Posterior vena cava (tissue), 2 donors: ENCODE measurements around the gene FAM81A. TPM values are rescaled to one million over a fixed set of nuclear protein-coding genes. Genes with fewer than 3 reads are reported as not detected.

Source experiments
- DNase-seq: peaks from one replicate; pipeline ENCODE4 v3.0.0-alpha.2; 2020; ENCODE audit warnings: low spot score
- intact Hi-C, 2 donors: fragments of 100-400 bp; cut with DNase I; formaldehyde crosslinking; loops; one replicate each; pipeline versions ENCODE4 v1.14.1 to v1.14.2; 2022 to 2023
- total RNA-seq, 2 donors: library from RNA; stranded (reverse); fragmentation: NEBNext Ultra II Directional; extraction: Animal tissue kit (Norgen Biotek cat#: 25700); gene quantifications; one replicate each; pipeline ENCODE4 v1.2.1, GENCODE V29; 2021
- donor health status: DM: yes; HTN: yes; CAD: no.
- donor health status: DM: yes; HTN: yes; CAD: no.

Gene FAM81A
- total RNA-seq, 2 donors from 2014 or later: 0.90 to 1.7 TPM

- intact Hi-C loops: no loop called here
- no peak for DNase-seq
These were observed 120.9 kb downstream of the FAM81A start for GRCh38 chr15:59558851-59559250.

DNA sequence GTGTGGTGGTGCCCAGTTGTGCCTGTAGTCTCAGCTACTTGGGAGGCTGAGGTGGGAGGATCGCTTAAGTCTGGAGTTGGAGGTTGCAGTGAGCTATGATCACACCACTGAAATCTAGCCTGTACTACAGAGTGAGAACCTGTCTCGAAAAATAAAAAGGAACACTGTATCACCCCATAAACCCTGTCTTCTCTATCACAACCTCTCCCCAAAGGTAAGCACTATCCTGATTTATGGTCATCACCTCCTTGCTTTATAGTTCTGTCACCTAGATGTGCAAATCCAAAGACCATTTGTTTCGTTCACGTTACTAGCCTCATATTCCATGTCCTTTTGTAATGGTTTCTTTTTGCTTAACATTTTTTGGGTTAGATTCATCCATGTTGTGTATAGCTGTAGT lies 123.6 kb downstream of the FAM81A start:
- no peak for DNase-seq
- intact Hi-C loops: loop anchor here in 1 of 2 donors (5.0 kb wide), 1 partner anchor 1539 kb away; no protein-coding TSS in a partner anchor

DNA sequence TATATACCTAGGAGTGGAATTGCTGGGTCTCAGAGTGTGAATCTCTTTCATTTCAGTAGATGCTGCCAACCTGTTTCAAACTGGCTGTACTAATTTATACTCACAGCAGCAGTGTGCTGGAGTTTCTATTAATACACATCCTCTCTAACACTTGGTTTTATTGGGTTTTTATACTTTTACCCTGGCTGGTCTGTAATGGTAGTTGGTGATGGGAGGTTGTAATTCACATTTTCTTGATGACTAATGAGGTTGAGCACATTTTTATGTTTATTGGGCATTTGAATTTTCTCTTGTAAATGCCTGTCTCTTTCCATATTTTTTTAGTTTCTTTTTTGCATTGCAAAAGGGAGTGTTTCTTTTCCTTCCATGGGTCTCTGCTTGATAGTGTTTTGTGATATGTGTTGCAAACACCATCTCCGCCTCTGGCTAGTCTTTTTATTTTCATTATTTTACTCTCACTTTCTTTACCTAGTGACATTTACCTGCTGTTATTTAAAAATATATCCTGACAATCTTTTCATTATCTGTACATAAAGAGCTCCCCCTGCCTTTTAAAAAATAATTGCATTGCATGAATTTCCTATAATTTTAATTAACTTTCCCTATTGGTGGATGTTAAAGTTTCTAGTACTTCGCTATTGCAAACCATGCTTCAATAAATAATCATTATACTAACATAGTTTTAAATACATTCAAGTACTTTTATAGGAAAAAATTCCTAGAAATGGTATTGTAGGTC lies 124.6 kb downstream of the FAM81A start:
- intact Hi-C loops: loop anchor here in 1 of 2 donors (5.0 kb wide), 1 partner anchor 1540 kb away; no protein-coding TSS in a partner anchor
- no peak for DNase-seq

- no peak for DNase-seq
- intact Hi-C loops: no loop called here
These were observed 127.3 kb downstream of the FAM81A start for GRCh38 chr15:59565299-59565698.

- intact Hi-C loops: no loop called here
- DNase-seq: no peak
These were observed 129.3 kb downstream of the FAM81A start for GRCh38 chr15:59567324-59567723.

DNA sequence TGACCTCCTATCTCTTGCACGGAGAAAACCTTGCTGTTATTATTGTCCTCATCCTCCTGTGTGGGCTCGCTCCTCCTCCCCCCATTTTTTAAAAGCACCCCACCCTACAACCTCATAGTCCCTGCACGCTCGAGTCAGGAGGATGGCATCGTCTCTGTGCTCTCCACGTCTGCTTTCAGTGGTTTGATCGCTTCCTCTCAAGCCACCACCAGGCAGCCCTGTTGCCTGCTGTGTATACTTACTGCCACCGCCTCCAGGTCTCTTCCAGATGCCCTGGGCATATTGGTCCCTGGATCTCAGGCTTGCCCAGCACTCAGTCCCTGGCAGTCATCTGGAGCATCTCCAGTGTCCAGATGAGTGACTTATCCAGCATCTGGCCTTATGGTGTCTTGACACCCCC lies 131.5 kb downstream of the FAM81A start:
- intact Hi-C loops: no loop called here
- no peak for DNase-seq

DNA sequence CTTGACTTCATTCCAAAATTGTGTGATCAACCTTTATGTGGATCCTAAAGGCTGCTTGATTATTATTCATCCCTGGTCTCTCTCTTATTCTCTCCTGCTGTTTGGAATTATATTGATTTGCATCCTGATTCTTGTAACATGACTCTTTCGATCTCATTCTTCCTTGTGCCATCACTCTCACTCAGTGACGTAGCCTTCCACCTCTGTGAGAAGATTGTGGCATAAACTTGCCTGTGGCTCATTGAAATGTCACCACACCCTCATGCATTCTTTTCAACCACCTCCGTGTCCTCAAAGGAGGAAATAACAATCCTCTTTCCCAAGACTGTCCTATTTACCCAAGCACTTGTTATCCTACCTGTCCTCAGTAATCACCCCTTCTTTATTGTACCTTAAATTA lies 132.3 kb downstream of the FAM81A start:
- no peak for DNase-seq
- intact Hi-C loops: no loop called here

GRCh38 chr15:59571606-59572005 lies 133.6 kb downstream of the FAM81A start:
- intact Hi-C loops: no loop called here
- no peak for DNase-seq

Other genes with a start within 250 kb of the FAM81A start
- gene LDHAL6B, start 231.3 kb upstream of the FAM81A start, total RNA-seq: not detected
- gene MYO1E, start 65.3 kb upstream of the FAM81A start, total RNA-seq: 100 to 1,000 TPM; 113 to 193 TPM
- gene GCNT3, start 173.6 kb downstream of the FAM81A start, total RNA-seq: not detected
- 10 to 100 TPM; 91.1 to 98.2 TPM for gene GTF2A2, start 219.3 kb downstream of the FAM81A start, total RNA-seq